NCI-H1436 (cell line): Measurements from ENCODE around the gene STAT5B.

ENCODE experiments used
- DNase-seq: peaks from one replicate; lab custom pipeline; 2025; lab: John Stamatoyannopoulos, UW

The STAT5B gene

DNA sequence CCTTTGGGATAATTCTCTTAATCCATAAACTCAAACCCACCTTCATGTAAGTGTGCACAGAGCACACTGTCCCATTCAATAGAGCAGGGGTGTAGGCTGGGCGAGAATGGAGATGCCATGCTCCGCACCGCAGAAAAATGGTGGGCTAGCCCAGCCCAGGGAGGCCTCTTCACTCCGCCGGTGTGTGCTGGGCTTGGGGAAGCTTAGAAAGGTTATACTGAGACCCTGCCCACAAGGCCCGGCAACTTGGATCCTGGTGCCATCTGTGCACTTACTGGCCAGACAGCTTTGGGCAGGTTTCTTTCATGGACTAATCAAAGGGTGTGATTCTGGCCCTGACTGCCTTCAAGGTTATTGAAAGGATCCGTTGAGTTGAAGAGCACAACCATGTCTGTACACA lies 8.4 kb upstream of the STAT5B start:
- DNase-seq: no peak

GRCh38 chr17:42284024-42284369 lies 7.8 kb upstream of the STAT5B start:
- no peak for DNase-seq

GRCh38 chr17:42283241-42284023 lies 7.2 kb upstream of the STAT5B start:
- DNase-seq: no peak

GRCh38 chr17:42282478-42283080 lies 6.4 kb upstream of the STAT5B start:
- no peak for DNase-seq

DNA sequence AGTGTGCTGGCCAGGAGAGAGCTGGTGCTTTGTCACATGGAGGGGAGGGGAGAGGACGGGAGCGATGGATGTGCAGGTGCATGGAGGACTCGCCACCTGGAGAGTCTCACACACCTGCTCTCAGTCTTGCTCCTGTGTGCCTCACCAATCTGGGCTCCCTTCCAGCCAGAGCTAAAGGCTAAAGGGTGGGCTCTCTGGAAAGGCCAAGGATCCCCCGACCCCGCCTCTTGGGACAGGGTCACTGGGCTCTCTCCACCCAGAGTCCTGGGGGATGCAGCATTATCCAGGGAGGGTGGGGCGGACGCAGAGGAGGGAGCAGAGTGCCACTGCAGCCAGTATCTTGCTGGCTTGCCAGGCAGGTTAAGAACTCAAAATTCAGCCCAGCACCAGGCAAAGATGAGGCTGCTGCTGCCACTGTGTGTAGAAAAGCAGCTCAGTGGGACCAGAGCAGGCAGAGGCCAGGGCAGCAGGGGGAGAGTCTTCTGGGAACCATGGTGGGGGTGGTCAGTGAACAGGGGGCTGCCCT lies 5.4 kb upstream of the STAT5B start:
- DNase-seq: peak; percentile 71

DNA sequence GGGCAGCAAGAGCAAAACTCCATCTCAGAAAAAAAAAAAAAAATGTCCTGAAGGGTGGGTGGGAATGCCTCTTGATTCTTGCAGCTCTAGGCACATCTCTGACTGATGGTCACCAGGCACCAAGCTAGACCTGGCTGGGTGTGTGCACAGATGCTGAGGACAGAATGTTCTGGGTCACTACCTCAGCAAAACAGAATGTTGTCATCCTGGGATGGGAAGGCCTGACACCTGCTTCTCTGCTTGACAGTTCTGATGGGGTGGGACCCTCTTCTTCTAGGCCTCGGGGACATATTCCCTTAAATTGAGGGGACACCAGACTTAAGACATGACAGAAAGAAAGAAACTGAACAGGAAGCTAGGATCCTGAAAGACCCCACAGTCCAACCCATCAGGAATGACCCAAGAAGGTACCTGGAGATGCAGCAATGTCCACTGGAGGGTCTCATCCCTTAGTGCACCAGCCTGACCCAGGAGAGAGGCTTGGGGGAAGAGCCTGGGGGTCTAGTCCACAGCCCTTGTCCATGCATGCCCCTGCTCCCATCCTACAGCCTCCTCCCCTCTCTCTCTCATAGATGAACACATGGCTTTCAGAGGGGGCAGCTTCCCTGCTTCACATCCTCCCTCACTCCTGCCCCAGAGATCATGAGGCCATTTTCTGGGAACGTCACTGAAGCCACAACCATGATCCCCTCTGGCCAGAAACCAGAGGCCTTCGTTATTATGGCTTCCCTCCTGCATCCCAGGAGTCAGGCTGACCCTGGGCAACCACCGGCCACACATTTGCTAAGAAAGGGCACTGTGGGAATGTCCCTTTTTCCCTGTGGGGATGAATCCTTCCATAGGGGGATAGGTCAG lies 3.8 kb upstream of the STAT5B start:
- DNase-seq: no peak

DNA sequence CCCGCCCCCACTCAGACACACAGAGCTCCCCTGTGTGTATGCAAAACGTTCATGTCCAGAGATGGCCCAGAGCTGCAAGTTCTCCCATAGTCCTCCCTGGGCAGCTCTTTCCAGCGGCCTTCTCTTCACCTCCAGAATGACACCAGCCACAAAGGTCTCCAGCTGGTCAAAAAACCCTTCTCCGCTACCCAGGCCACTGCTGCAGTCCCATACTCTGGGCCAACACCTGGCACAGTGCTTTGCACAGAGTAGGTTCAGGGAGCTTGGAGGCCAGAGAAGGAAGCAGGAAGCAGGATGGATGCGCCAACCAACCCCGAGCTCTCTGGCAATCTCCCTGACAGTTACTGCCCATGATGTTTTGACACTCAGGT lies 1.1 kb upstream of the STAT5B start:
- no peak for DNase-seq

GRCh38 chr17:42276609-42277341 lies 584 bp upstream of the STAT5B start:
- DNase-seq: no peak

DNA sequence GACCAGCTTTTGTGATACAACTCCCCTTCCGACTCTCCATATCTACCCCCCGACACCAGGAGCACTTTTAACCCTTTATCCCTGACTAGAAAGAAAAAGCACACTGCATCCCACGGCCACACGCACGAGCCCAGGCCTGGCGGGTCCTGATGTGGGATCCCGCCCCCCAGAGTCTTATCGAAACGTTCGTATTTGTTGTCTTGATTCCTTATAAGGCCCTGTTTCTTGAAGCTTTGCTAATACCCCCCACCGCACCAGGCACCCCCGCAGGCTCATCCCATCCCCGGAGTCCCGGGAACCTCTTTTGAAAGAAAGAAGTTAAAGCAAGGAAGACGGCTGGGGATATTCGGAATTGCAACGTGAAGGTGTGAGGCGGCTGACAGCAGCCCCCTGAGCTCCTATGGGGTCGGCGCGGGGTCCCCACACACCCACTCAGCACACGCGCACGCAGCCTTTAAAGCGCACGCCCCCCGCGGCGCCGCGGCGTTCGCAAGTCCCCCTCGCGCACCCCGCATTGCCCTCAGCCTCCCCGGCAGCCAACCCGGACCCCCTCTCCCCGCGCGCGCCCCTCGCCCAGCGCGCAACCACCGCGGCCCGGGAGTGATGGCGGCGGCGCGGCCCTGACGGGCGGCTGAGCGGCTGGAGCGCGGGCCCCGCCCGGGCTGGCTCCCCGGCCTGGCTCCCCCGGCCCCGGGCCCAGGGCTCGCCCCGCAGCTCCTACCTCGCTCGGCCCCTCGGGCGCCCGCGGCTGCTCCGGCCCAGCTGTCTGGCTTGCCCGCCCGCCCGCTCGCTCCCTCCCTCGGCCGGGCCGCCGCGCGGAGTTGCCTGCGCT lies 448 bp downstream of the STAT5B start:
- no peak for DNase-seq

GRCh38 chr17:42274812-42275526 lies 1.2 kb downstream of the STAT5B start:
- no peak for DNase-seq

DNA sequence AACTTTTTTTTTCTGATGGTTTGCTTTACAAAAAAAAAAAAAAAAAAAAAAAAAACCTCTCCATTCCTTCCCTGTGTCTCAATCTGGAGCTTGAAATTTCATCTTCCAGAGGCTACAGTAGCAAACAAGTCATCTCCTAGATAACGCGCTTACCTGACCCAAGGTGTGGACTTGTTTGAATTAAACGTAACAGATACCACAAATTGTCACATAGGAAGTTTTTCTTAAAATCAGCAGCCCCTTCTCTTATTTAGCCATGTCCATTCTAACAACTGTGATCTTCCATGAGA lies 2.0 kb downstream of the STAT5B start:
- no peak for DNase-seq

- DNase-seq: no peak
Measured at GRCh38 chr17:42273474-42274252, 2.5 kb downstream of the STAT5B start.

- no peak for DNase-seq
Measured at GRCh38 chr17:42272162-42272907, 3.9 kb downstream of the STAT5B start.

GRCh38 chr17:42271779-42272035 lies 4.5 kb downstream of the STAT5B start:
- DNase-seq: no peak

DNA sequence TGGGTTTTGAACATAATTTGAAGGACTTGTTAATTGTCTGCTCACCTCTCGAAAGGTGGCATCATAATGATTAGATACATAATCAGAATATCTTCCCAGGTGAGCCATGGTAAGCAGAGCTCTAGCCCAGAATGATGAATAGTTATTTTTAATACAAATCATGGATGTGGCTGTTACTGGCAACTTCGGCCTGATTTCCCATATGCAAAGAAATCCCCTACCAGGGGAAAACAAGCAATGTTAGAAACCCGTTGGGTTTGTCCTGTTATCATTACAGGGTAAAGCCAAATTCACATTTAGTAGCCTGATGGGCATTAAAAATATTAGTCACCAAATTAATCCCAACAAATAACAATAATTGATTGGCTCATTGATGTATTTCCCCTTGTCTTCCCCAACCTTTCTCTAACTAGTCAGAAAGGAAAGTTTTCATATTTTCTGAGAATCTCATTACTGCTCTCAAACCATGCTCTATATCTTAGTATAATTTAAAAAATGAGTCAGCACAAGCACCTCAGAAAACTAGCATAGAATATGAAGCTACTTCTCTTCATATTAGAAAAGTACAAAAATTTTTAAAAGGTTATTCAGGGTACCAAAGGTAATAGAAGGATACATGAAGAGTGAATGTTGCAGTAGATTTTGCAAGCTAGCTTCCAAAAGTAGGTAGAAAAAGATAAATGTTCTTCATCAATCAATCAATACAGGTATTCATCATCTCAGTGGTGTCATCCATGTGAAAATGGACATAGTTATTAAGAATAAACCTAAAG lies 5.0 kb downstream of the STAT5B start:
- DNase-seq: no peak

DNA sequence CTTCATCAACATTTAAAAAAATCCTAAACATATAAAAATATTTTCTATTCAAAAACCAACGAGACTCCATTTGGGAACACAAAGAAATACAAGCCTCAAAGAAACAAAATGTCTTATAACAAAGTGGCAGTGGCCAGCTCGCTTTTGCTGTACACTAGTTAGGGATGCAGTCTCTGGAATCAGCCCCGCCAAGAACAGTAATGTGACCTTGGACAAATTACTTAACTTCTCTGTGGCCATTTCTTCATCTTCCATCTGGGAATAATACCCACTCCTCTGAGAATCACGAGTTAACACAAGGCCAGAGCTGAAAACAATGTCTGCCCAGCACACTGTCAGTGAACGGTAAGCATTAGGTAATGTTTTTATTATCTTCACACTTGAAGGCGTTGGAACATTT lies 5.6 kb downstream of the STAT5B start:
- DNase-seq: no peak

DNA sequence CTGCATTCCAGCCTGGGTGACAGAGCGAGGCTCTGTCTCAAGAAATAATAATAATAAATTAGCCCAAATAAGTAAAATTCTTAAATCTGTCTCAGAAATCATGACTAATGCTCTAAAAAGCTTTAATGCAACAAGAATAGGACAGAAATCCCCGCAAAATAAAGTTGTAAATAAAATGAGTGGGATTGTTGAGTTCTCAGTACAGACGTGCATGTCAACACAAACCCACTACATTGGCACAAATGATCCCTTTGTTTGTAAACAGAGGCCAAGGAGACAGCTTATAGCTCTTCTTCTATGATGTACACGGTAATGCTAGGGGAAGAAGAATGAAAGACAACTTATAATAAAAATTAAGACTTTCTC lies 6.0 kb downstream of the STAT5B start:
- no peak for DNase-seq

DNA sequence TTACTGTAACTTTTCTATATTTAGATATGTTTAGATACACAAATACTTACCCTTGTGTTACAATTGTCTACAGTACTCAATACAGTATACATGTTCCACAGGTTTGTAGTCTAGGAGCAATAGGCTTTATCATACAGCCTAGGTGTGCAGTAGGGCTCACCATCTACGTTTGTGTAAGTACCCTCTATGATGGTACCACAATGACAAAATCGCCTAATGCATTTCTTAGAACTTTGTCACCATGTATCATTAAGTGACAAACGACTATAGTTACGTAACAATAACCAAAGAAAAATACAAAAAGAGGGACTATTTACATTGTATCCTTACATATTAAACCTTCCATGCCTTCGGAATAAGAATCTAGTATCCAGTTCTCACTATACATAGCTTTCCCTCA lies 8.0 kb downstream of the STAT5B start:
- no peak for DNase-seq
